Colonic mucosa (tissue), 4 donors: ENCODE data around the gene NUDT16. TPM values are rescaled to one million over a fixed set of nuclear protein-coding genes. Genes with fewer than 3 reads are reported as not detected.

Source experiments
- DNase-seq: peaks from one replicate; pipeline ENCODE4 v3.0.0-alpha.2; 2020
- H3K27ac ChIP-seq: fragments of 200-600 bp; one replicate; pipeline ENCODE4 v1.8.0; 2021
- H3K27me3 ChIP-seq: fragments of 200-600 bp; one replicate; pipeline ENCODE4 v1.8.0; 2021
- H3K36me3 ChIP-seq: fragments of 200-600 bp; one replicate; pipeline ENCODE4 v1.8.0; 2021
- H3K4me1 ChIP-seq: fragments of 200-600 bp; one replicate; pipeline ENCODE4 v1.8.0; 2021; ENCODE audit warnings: mild to moderate bottlenecking
- H3K4me3 ChIP-seq: fragments of 200-600 bp; one replicate; pipeline ENCODE4 v1.8.0; 2021
- H3K9ac ChIP-seq, 2 donors: one replicate each; pipeline ENCODE4 v1.7.0; 2013; ENCODE audit warnings: control low read depth in 2 of 2, low read depth in 2 of 2, low read length in 2 of 2
- H3K9me3 ChIP-seq: fragments of 200-600 bp; one replicate; pipeline ENCODE4 v1.8.0; 2021
- intact Hi-C: fragments of 100-400 bp; cut with DNase I; formaldehyde crosslinking; loops from one replicate; pipeline ENCODE4 v1.14.1; 2022
- total RNA-seq, 2 donors: library from RNA; stranded (reverse); fragmentation: NEBNext Ultra II Directional in 1 of 2; extraction: Animal tissue kit (Norgen Biotek cat#: 25700) in 1 of 2; gene quantifications; one replicate each; pipeline ENCODE4 v1.2.1, GENCODE V29; 2021
- TF ChIP-seq, protein P1 (sequence below): fragments of 200-600 bp; IDR thresholded peaks from one replicate; pipeline ENCODE4 v1.8.0; 2022; ENCODE audit warnings: antibody characterized with exemption, mild to moderate bottlenecking
- donor health status: healthy.
- donor health status: DM: no; HTN: no; CAD: no.
- donor health status: DM: no; HTN: no; CAD: no.

Gene NUDT16
- total RNA-seq, 2 donors from 2014 or later = 37.7 to 39.4 TPM

DNA sequence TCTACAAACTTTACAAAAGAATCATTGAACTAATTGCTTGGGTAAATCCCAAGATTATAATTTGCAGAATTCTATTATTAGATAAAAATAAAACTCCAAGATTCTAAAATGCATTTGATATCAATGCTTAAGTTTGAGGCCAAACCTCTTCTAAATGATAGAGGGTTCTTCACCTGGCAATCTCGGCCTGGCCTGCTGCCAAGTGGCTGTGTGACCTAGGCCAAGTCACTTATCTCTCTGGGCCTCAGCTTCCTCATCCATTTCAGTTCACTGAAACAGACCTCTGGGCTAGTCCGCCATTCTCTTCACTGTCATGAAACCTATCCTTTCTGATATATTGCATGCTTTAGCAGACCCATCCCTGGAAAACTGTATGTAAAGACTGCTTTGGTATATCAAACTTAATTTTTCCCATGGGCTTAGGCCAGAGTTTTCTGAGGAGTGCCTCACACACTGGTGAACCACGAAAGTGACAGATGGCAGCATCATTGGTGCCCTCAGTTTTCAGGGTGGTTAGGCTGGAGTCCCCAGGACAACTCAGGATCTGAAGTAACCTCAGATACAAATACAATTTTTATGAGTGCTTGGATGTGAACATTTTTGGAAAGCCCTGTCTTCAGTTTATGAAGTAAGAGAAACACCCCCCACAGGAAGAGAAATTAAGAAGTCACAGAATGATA is 21.8 kb downstream of the NUDT16 start:
- TF ChIP-seq, protein P1, sequence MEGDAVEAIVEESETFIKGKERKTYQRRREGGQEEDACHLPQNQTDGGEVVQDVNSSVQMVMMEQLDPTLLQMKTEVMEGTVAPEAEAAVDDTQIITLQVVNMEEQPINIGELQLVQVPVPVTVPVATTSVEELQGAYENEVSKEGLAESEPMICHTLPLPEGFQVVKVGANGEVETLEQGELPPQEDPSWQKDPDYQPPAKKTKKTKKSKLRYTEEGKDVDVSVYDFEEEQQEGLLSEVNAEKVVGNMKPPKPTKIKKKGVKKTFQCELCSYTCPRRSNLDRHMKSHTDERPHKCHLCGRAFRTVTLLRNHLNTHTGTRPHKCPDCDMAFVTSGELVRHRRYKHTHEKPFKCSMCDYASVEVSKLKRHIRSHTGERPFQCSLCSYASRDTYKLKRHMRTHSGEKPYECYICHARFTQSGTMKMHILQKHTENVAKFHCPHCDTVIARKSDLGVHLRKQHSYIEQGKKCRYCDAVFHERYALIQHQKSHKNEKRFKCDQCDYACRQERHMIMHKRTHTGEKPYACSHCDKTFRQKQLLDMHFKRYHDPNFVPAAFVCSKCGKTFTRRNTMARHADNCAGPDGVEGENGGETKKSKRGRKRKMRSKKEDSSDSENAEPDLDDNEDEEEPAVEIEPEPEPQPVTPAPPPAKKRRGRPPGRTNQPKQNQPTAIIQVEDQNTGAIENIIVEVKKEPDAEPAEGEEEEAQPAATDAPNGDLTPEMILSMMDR = no peak
- Histone ChIP-seq H3K9me3 (no peaks in the 10 kb centered on the region), H3K4me1 (no peaks in the 10 kb centered on the region), H3K27ac (no peak overlapping the region), H3K9ac (no peak overlapping the region), H3K4me3 (no peak overlapping the region), H3K27me3 (no peaks in the 10 kb centered on the region), H3K36me3 (no peaks in the 10 kb centered on the region)
- DNase-seq = no peak
- intact Hi-C loops = no loop called here

DNA sequence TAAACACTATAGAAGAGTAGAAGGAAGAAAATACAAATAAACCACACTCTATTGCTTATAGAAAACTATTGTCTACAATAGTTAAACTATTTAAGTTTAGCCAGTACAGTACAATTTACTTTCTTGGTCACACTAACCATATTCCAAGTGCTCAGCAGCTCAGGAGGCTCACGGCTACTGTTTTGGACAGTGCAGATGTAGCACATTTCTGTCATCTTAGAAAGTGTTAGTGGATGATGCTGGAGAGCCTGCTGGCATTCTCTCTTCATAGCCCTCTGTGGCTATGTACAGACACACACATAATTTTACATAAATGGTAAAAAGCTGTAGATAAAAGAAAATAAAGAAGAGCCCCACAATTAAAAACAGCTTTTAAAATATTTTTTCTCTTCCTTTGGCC is 23.8 kb downstream of the NUDT16 start:
- TF ChIP-seq, protein P1 = no peak
- intact Hi-C loops = no loop called here

DNA sequence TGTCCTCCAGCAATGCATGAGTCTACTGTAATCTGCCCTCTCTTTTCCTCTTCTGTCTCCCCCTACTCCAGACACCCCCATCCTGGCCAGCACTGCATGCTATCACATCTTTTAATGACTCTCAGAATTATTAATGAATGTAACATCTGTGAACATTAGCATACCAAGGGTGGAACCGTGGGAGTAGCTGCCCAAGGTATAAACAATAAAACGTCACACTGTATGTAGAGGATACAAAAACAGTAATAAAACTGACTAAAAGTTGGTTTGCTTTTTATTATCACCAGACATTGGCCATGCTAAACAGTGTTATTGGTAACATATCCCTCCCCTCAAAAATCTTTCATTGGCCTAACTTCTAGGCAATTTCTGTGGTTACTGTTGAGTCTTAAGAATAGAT is 24.7 kb downstream of the NUDT16 start:
- Histone ChIP-seq H3K4me1 (no peaks in the 10 kb centered on the region), H3K27ac (no peak overlapping the region), H3K27me3 (no peaks in the 10 kb centered on the region), H3K9ac (no peak overlapping the region), H3K36me3 (no peaks in the 10 kb centered on the region), H3K4me3 (no peak overlapping the region), H3K9me3 (no peaks in the 10 kb centered on the region)
- TF ChIP-seq, protein P1 = no peak
- DNase-seq = no peak
- intact Hi-C loops = no loop called here

More for the DNA sequence above, 23.8 kb downstream of the NUDT16 start:
- no peaks in the 10 kb centered on the region for H3K27me3 ChIP-seq
- no peak for DNase-seq
- H3K4me1 ChIP-seq = no peaks in the 10 kb centered on the region
- no peaks in the 10 kb centered on the region for H3K9me3 ChIP-seq
- no peak overlapping the region for H3K4me3 ChIP-seq
- no peaks in the 10 kb centered on the region for H3K36me3 ChIP-seq
- no peak overlapping the region for H3K27ac ChIP-seq
- H3K9ac ChIP-seq = no peak overlapping the region

DNA sequence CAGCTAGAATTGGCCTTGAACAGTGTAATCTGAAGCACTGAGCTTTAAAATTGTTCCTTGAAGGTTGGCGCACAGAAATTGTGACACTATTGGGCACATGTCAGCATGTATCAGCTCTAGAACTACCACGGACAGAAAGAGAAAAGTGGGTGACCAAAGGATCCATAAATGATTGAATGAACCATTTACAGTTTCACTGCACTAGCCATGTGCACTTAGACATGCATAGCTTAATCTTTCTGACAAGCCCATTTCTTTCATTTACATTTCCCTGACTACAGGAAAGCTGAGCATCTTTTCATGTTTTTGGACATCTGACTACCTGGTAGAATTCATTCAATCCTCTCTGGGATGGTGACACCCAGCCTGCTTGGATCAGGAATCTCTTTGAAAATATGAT is 36.2 kb downstream of the NUDT16 start:
- H3K27me3 ChIP-seq = no peaks in the 10 kb centered on the region
- TF ChIP-seq, protein P1 = no peak
- no peak overlapping the region for H3K9ac ChIP-seq
- no peak for DNase-seq
- H3K36me3 ChIP-seq = no peaks in the 10 kb centered on the region
- no peaks in the 10 kb centered on the region for H3K4me1 ChIP-seq
- intact Hi-C loops = no loop called here
- no peak overlapping the region for H3K4me3 ChIP-seq
- no peak overlapping the region for H3K27ac ChIP-seq
- no peaks in the 10 kb centered on the region for H3K9me3 ChIP-seq

DNA sequence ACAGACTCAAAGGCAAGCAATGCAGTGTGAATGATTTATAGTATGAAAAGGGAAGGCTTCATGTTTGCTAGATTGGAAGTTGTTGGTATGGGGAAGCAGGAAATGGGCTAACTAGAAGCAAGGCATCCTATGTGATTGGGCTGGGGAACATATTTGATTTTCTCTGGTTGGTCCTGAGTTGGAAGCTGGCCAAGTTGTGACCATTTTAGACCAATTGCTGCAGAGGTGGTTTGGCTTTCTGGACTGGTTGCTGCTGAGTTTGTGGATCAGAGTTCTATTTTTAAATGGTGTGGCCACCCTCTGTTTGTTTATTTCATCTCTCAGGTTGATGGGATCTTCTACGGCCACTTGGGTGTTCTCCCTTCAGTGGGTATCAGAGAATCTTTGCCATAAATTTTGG is 39.7 kb downstream of the NUDT16 start:
- Histone ChIP-seq H3K9ac (no peak overlapping the region), H3K4me1 (no peaks in the 10 kb centered on the region), H3K9me3 (no peaks in the 10 kb centered on the region), H3K4me3 (no peak overlapping the region), H3K27ac (no peak overlapping the region), H3K36me3 (no peaks in the 10 kb centered on the region), H3K27me3 (no peaks in the 10 kb centered on the region)
- TF ChIP-seq, protein P1 = no peak
- no peak for DNase-seq
- intact Hi-C loops = no loop called here
